ACHN (cell line): ENCODE data around the gene RECQL5.
A peak's percentile ranks its signal among the peaks of the same experiment; 100 is the strongest.

ENCODE experiments used
- DNase-seq: peaks from one replicate; pipeline ENCODE4 v3.0.0-alpha.2; 2015
- in situ Hi-C: cut with HindIII; loops from 2 replicates; pipeline ENCODE4 v1.10.0; 2017; ENCODE audit warnings: low sequenced_read_pairs, low pct_ligation_motif_present, low pct_unique_long_range_greater_than_20kb

Gene RECQL5

GRCh38 chr17:75691371-75691791 is 24.4 kb upstream of the RECQL5 start:
- in situ Hi-C loops, result no loop called here
- DNase-seq, result no peak

- in situ Hi-C loops, result no loop called here
- DNase-seq, result no peak
These were observed 22.5 kb upstream of the RECQL5 start for GRCh38 chr17:75689441-75689873.

GRCh38 chr17:75688209-75688825 is 21.4 kb upstream of the RECQL5 start:
- in situ Hi-C loops, result no loop called here
- DNase-seq, result no peak

GRCh38 chr17:75685499-75685898 is 18.5 kb upstream of the RECQL5 start:
- no peak for DNase-seq
- in situ Hi-C loops, result no loop called here

GRCh38 chr17:75684924-75685323 is 18.0 kb upstream of the RECQL5 start:
- in situ Hi-C loops, result no loop called here
- DNase-seq, result no peak

GRCh38 chr17:75684249-75684648 is 17.3 kb upstream of the RECQL5 start:
- no peak for DNase-seq
- in situ Hi-C loops, result no loop called here

GRCh38 chr17:75683583-75683982 is 16.6 kb upstream of the RECQL5 start:
- in situ Hi-C loops, result no loop called here
- DNase-seq, result peak; percentile 56

- DNase-seq, result no peak
- in situ Hi-C loops, result no loop called here
These were observed 14.3 kb upstream of the RECQL5 start for GRCh38 chr17:75681289-75681688.

GRCh38 chr17:75680431-75680830 is 13.5 kb upstream of the RECQL5 start:
- in situ Hi-C loops, result no loop called here
- no peak for DNase-seq

GRCh38 chr17:75679706-75680211 is 12.8 kb upstream of the RECQL5 start:
- DNase-seq, result peak; percentile 41
- in situ Hi-C loops, result loop anchor here (10.0 kb wide), 1 partner anchor 65 kb away; no protein-coding TSS in a partner anchor

- no peak for DNase-seq
- in situ Hi-C loops, result loop anchor here (10.0 kb wide), 1 partner anchor 68 kb away; no protein-coding TSS in a partner anchor
These were observed 9.5 kb upstream of the RECQL5 start for GRCh38 chr17:75676461-75676860.

- DNase-seq, result no peak
- in situ Hi-C loops, result loop anchor here (10.0 kb wide), 1 partner anchor 71 kb away; no protein-coding TSS in a partner anchor
These were observed 6.5 kb upstream of the RECQL5 start for GRCh38 chr17:75673487-75673886.

GRCh38 chr17:75672011-75672410 is 5.1 kb upstream of the RECQL5 start:
- no peak for DNase-seq
- in situ Hi-C loops, result loop anchor here (10.0 kb wide), 1 partner anchor 73 kb away; no protein-coding TSS in a partner anchor

- in situ Hi-C loops, result loop anchor here (10.0 kb wide), 1 partner anchor 74 kb away; no protein-coding TSS in a partner anchor
- DNase-seq, result no peak
These were observed 3.9 kb upstream of the RECQL5 start for GRCh38 chr17:75670868-75671267.

GRCh38 chr17:75668489-75668888 is 1.5 kb upstream of the RECQL5 start:
- in situ Hi-C loops, result no loop called here
- DNase-seq, result no peak

- in situ Hi-C loops, result no loop called here
- DNase-seq, result no peak
These were observed 871 bp upstream of the RECQL5 start for GRCh38 chr17:75667825-75668224.

- in situ Hi-C loops, result no loop called here
- no peak for DNase-seq
These were observed 973 bp downstream of the RECQL5 start for GRCh38 chr17:75665981-75666380.

- DNase-seq, result no peak
- in situ Hi-C loops, result no loop called here
These were observed 2.8 kb downstream of the RECQL5 start for GRCh38 chr17:75664099-75664549.

- in situ Hi-C loops, result no loop called here
- DNase-seq, result no peak
These were observed 4.4 kb downstream of the RECQL5 start for GRCh38 chr17:75662511-75662910.

GRCh38 chr17:75661531-75661930 is 5.4 kb downstream of the RECQL5 start:
- DNase-seq, result no peak
- in situ Hi-C loops, result no loop called here
